IMR-90 (cell line): ENCODE data around the gene KCNH2. TPM values are rescaled to one million over a fixed set of nuclear protein-coding genes. Genes with fewer than 3 reads are reported as not detected.
"Not testable (repeated sequence)": the region's sequence is repeated elsewhere in the genome, so short reads cannot be mapped to it uniquely, and the experiment has no call there.

ENCODE experiments used
- ATAC-seq: fragments of 200-7000 bp; cut with Tn5 transposase; 2 replicates; pipeline ENCODE4 v1.9.1; 2020; ENCODE audit warnings: low read depth, mild to moderate bottlenecking, moderate library complexity
- BruUV-seq: library from RNA; stranded (reverse); fragments of 400-500 nt; replicated peaks from 2 replicates; lab custom pipeline; 2021; lab: Mats Ljungman, UMichigan
- CTCF ChIA-PET: fragments of 300-600 bp; formaldehyde crosslinking; extraction: SDS; loops from one replicate; lab custom pipeline; 2021; ENCODE audit warnings: antibody characterized with exemption; lab: Yijun Ruan, JAX
- POLR2A ChIA-PET: fragments of 300-600 bp; sonication (Branson Sonifier 250); formaldehyde crosslinking; loops from one replicate; lab custom pipeline; 2022; ENCODE audit warnings: antibody characterized with exemption; ENCODE audit not compliant: unreplicated experiment; lab: Charles Lee
- DNase-seq: peaks from one replicate; pipeline ENCODE4 v3.0.0; 2013
- H2AFZ ChIP-seq: replicated peaks from 2 replicates; pipeline ENCODE3; 2013; ENCODE audit warnings: low read length, mild to moderate bottlenecking; ENCODE audit not compliant: poor library complexity
- H2AK5ac ChIP-seq: 2 replicates; pipeline ENCODE4 v1.6.1; 2013; ENCODE audit warnings: low read depth, low read length, inconsistent platforms
- H2AK9ac ChIP-seq: replicated peaks from 2 replicates; pipeline ENCODE3; 2013; ENCODE audit warnings: mild to moderate bottlenecking, low read depth, low read length, moderate library complexity; ENCODE audit not compliant: poor library complexity
- H2BK120ac ChIP-seq: 2 replicates; pipeline ENCODE4 v1.6.1; 2013; ENCODE audit warnings: low read depth, low read length, inconsistent platforms
- H2BK15ac ChIP-seq: 3 replicates; pipeline ENCODE4 v1.6.1; 2013; ENCODE audit warnings: low read depth, low read length, inconsistent platforms
- H2BK20ac ChIP-seq: 2 replicates; pipeline ENCODE4 v1.6.1; 2013; ENCODE audit warnings: low read depth, mild to moderate bottlenecking, inconsistent platforms, low read length, moderate library complexity
- H2BK5ac ChIP-seq: 2 replicates; pipeline ENCODE4 v1.6.1; 2013; ENCODE audit warnings: mild to moderate bottlenecking, low read depth, low read length, inconsistent platforms; ENCODE audit not compliant: poor library complexity, severe bottlenecking
- H3K14ac ChIP-seq: replicated peaks from 2 replicates; pipeline ENCODE4 v1.6.1; 2013; ENCODE audit warnings: low read depth, low read length, inconsistent platforms
- H3K18ac ChIP-seq: 2 replicates; pipeline ENCODE4 v1.6.1; 2013; ENCODE audit warnings: low read depth, low read length, control low read depth
- H3K23ac ChIP-seq: 2 replicates; pipeline ENCODE4 v1.6.1; 2013; ENCODE audit warnings: low read depth, low read length, inconsistent platforms
- H3K27ac ChIP-seq: 2 replicates; pipeline ENCODE4 v1.5.1; 2013; ENCODE audit warnings: mild to moderate bottlenecking, control low read depth, low read length; ENCODE audit not compliant: insufficient read depth
- H3K27me3 ChIP-seq: 2 replicates; pipeline ENCODE4 v1.6.1; 2013; ENCODE audit warnings: low read length; ENCODE audit not compliant: control insufficient read depth, insufficient read depth
- H3K36me3 ChIP-seq: 2 replicates; pipeline ENCODE4 v1.6.1; 2013; ENCODE audit warnings: low read length, mixed read lengths; ENCODE audit not compliant: control insufficient read depth, insufficient read depth
- H3K4ac ChIP-seq: 2 replicates; pipeline ENCODE4 v1.6.1; 2013; ENCODE audit warnings: low read depth, low read length, inconsistent platforms
- H3K4me1 ChIP-seq: 2 replicates; pipeline ENCODE4 v1.6.1; 2013; ENCODE audit warnings: low read length, mixed read lengths; ENCODE audit not compliant: control insufficient read depth, insufficient read depth
- H3K4me2 ChIP-seq: 2 replicates; pipeline ENCODE4 v1.6.1; 2013; ENCODE audit warnings: low read depth, mild to moderate bottlenecking, control low read depth, low read length, moderate library complexity
- H3K4me3 ChIP-seq: 2 replicates; pipeline ENCODE4 v1.5.1; 2013; ENCODE audit warnings: low read depth, mild to moderate bottlenecking, control low read depth, low read length, moderate library complexity; ENCODE audit not compliant: insufficient read depth
- H3K56ac ChIP-seq: 2 replicates; pipeline ENCODE4 v1.6.1; 2013; ENCODE audit warnings: low read length, inconsistent platforms; ENCODE audit not compliant: insufficient read depth; ENCODE audit errors: extremely low read depth
- H3K79me1 ChIP-seq, 2 experiments: 2 replicates each; pipeline ENCODE4 v1.6.1; 2013; ENCODE audit warnings: low read length in 2 of 2, inconsistent platforms in 1 of 2, low read depth in 1 of 2
- H3K9ac ChIP-seq: 2 replicates; pipeline ENCODE4 v1.6.1; 2013; ENCODE audit warnings: low read depth, low read length, control low read depth
- H3K9me1 ChIP-seq: 2 replicates; pipeline ENCODE4 v1.6.1; 2013; ENCODE audit warnings: low read length, inconsistent platforms; ENCODE audit not compliant: insufficient read depth
- H3K9me3 ChIP-seq: 2 replicates; pipeline ENCODE4 v1.6.1; 2013; ENCODE audit warnings: low read length; ENCODE audit not compliant: control insufficient read depth, insufficient read depth
- H4K20me1 ChIP-seq: 2 replicates; pipeline ENCODE4 v1.6.1; 2013; ENCODE audit warnings: low read length, inconsistent platforms; ENCODE audit not compliant: insufficient read depth
- H4K5ac ChIP-seq: 2 replicates; pipeline ENCODE4 v1.6.1; 2013; ENCODE audit warnings: mild to moderate bottlenecking, low read depth, low read length, control low read depth
- H4K8ac ChIP-seq, 2 experiments: 2 replicates each; pipeline ENCODE4 v1.6.1; 2013; ENCODE audit warnings: low read depth in 2 of 2, low read length in 2 of 2, control low read depth in 1 of 2, inconsistent platforms in 1 of 2
- H4K91ac ChIP-seq: 2 replicates; pipeline ENCODE4 v1.6.1; 2013; ENCODE audit warnings: low read depth, low read length, inconsistent platforms; ENCODE audit not compliant: insufficient read depth
- CEBPB ChIP-seq: IDR thresholded peaks from 2 replicates; pipeline ENCODE4 v1.6.1; 2012; ENCODE audit warnings: low read depth, low read length, improper control_type of control experiment
- WGBS, 2 experiments: methylation state at CpG; one replicate each; pipeline versions ENCODE4 v1.1.5 to v1.1.7; 2013; ENCODE audit warnings: missing lambda C conversion rate in 2 of 2; ENCODE audit not compliant: insufficient read length in 1 of 2; ENCODE audit errors: extremely low coverage in 2 of 2; 5-methylcytosine and 5-hydroxymethylcytosine counted together
- dilution Hi-C: fragments of 300-500 bp; cut with HindIII; formaldehyde crosslinking; loops from one replicate; pipeline ENCODE4 v1.14.3; 2018; ENCODE audit warnings: low sequenced_read_pairs; ENCODE audit not compliant: unreplicated experiment
- in situ Hi-C: fragments of 300-500 bp; cut with MboI; formaldehyde crosslinking; loops from 3 replicates; pipeline ENCODE4 v1.14.3; 2019; ENCODE audit warnings: low sequenced_read_pairs, inconsistent platforms, mixed read lengths
- intact Hi-C: fragments of 100-400 bp; cut with micrococcal nuclease; formaldehyde crosslinking; loops from 2 replicates; pipeline ENCODE4 v1.10.0; 2022
- polyA plus RNA-seq, 3 experiments: library from polyadenylated mRNA; depleted of rRNA; stranded (reverse); fragments of >200 nt; gene quantifications; 2 replicates each; pipeline ENCODE4 v1.2.3, GENCODE V29; 2012; ENCODE audit warnings: low replicate concordance in 1 of 3
- total RNA-seq: library from RNA; depleted of rRNA; stranded (reverse); fragments of >200 nt; gene quantifications from 2 replicates; pipeline ENCODE4 v1.2.3, GENCODE V29; 2012

Gene KCNH2
- total and polyA plus RNA-seq, 2 of the 4 experiments (the other 2 are of a cell fraction), result 0.90 to 2.1 TPM

GRCh38 chr7:151012031-151012692, 34.0 kb upstream of the KCNH2 start (continued):
- TF ChIP-seq CEBPB, result 0 out of 2 replicates have a peak, but pooled peaks have one; percentile 8

GRCh38 chr7:151011616-151012015, 33.5 kb upstream of the KCNH2 start:
- H3K79me1 ChIP-seq, H3K4me3 ChIP-seq, H2BK15ac ChIP-seq, H3K4ac ChIP-seq, H3K27ac ChIP-seq, H3K56ac ChIP-seq, H4K91ac ChIP-seq, H3K4me1 ChIP-seq, H2BK20ac ChIP-seq, BruUV-seq, H3K14ac ChIP-seq, H4K8ac ChIP-seq, H3K23ac ChIP-seq, H4K5ac ChIP-seq, H4K20me1 ChIP-seq, H3K36me3 ChIP-seq, H3K9me1 ChIP-seq, H2AK5ac ChIP-seq, ATAC-seq, H2BK5ac ChIP-seq, DNase-seq, H3K4me2 ChIP-seq, POLR2A ChIA-PET, H2AFZ ChIP-seq, in situ Hi-C loops, H2AK9ac ChIP-seq, H3K18ac ChIP-seq, H2BK120ac ChIP-seq, H3K9ac ChIP-seq, H3K9me3 ChIP-seq, dilution Hi-C loops: not testable (repeated sequence)
- intact Hi-C loops, result loop anchor here (5.0 kb wide), 1 partner anchor 101 kb away; no protein-coding TSS in a partner anchor
- 67% methylated on average over 3 of the region's 12 CpGs; no CpG with 5 or more reads in 1 of the 2 experiments for WGBS, 2 experiments
- CTCF ChIA-PET, result interaction anchor here (0.6 to 1.1 kb wide), 2 partner anchors 17 to 242 kb away, joined by 3 read pairs; partner anchors contain the start of gene ABCB8
- peaks cover 14% of the 10 kb centered on the region; the same call in 1 of the 2 replicates for H3K27me3 ChIP-seq
